NCI-H2196 treated with DMSO at 0.1 percent for 48 hours (cell line): ENCODE data around the gene WDR4.
A peak's percentile ranks its signal among the peaks of the same experiment; 100 is the strongest.
"Not testable (repeated sequence)": the region's sequence is repeated elsewhere in the genome, so short reads cannot be mapped to it uniquely, and the experiment has no call there.

Experiments
- DNase-seq: peaks from one replicate; lab custom pipeline; 2025; ENCODE audit not compliant: unreplicated experiment; lab: John Stamatoyannopoulos, UW

The WDR4 gene, protein sequence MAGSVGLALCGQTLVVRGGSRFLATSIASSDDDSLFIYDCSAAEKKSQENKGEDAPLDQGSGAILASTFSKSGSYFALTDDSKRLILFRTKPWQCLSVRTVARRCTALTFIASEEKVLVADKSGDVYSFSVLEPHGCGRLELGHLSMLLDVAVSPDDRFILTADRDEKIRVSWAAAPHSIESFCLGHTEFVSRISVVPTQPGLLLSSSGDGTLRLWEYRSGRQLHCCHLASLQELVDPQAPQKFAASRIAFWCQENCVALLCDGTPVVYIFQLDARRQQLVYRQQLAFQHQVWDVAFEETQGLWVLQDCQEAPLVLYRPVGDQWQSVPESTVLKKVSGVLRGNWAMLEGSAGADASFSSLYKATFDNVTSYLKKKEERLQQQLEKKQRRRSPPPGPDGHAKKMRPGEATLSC

DNA sequence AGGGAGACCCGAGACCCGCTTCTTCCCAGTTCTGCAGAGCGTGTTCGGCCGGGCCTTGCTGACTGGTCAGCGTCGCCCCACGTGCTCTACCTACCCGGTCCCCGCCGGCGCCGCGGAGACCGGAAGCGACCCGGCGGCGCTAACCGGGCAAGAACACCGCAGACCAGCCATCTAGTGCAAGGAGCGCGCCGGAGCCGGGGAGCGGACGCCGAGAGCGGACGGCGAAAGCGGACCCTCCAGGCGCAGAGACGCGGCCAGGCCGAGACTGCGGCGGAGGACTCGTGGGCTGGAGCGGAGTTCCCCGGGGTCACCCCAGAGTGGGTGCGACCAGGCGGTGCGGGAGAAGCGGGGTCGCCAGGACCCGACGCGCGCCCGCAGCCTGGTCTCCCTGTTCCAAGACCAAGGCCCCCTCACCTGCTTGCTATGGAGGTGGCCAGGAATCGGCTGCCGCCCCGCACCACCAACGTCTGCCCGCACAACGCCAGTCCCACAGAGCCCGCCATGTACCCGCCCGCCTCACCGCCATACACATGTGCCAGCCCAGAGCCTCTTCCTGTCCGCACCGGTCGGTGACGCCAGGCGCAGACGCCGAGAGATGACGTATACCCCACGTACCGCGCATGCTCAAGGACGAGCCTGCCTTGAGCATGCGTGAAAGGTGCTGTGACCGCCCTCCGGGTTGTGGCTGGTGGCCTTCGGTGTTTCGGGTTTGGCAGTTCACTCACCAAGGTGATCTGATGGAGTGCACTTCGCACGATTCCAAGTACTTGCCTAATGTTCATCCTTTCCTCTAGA is at the start of gene WDR4:
Gene WDR4 (minus strand): TSS at position 547 of the 795 bp plus-strand sequence. CDS start 44 bp downstream, at position 503.
- DNase-seq = peak; percentile 90

DNA sequence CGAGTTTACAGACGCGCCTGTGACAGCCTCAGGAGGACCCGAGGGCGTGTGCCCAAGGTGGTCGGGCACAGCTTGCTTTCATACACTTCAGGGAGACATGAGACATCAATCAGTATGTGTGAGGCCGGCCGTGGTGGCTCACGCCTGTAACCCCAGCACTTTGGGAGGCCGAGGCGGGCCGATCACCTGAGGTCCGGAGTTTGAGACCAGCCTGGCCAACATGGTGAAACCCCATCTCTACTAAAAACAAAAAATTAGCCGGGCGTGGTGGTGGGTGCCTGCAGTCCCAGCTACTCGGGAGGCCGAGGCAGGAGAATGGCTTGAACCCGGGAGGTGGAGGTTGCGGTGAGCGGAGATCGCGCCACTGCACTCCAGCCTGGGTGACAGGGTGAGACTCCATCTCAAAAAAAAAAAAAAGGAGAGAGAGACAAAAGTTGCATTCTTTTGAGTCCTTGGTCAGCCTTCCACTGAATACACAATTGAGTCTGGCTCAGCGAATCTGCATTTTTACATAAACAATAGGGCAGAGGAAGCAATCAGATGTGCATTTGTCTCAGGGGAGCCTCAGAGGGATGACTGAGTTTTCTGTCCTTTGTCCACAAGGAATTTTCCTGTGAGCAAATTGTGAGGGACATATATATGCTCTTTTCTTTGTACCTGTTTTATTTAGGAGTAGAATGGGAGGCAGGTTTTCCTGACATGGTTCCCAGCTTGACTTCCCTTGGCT is 48.3 kb upstream of the WDR4 start:
- not testable (repeated sequence) for DNase-seq

DNA sequence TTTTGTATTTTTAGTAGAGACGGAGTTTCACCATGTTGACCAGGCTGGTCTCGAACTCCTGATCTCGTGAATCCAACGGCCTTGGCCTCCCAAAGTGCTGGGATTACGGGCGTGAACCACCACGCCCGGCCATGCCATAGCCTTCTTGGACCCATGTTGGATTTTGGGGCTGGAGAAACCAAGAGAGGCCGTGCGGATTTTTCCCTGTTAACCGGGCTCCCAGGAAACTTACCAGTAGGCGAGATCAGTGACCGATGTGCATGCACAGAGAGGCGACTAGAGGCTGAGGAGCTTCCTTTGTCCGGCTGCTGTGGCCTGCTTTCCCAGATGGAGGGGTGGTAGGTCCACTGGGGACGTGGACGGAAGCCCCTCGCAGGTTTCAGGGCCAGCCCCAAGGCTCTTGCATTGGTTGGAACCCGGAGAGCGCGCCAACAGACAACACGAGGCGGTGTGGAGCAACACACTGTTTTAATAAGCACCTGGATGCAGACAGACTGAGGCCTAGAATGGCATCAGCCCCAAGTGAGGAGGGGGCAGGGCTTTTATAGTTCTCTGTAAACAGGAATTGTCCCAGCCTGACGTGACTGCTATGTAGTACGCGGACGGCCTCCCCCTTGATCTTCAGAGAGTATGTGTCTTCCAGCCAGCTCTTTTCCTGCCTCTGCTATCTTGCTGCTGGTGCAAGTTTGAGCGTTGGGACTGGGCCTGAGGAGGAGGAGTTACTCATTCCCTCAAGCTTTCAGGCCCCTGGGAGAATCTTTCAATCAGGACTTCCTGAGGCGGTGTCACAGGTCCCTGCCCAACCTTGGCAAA is 46.0 kb upstream of the WDR4 start, which contains the start of gene ERVH48-1:
Gene ERVH48-1 (minus strand): TSS at position 517 of the 813 bp plus-strand sequence. CDS start 6,624 bp downstream, outside the sequence.
- no peak for DNase-seq

DNA sequence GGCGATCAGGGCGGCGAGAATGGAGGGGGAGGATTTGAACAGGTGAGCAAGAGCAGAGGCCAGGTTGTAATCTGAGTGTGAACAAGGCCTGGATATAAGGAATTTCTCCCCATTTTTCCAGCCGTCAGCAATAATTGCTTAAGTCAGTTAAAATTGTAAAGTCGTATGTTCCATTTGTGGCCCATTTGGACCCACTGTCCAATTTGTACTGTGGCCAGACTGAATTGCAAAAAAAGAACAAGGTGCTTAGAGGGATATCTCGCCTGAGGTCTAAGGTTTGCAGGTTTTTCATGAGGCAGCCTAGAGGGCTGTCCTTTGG is 45.1 kb upstream of the WDR4 start:
- DNase-seq = no peak

DNA sequence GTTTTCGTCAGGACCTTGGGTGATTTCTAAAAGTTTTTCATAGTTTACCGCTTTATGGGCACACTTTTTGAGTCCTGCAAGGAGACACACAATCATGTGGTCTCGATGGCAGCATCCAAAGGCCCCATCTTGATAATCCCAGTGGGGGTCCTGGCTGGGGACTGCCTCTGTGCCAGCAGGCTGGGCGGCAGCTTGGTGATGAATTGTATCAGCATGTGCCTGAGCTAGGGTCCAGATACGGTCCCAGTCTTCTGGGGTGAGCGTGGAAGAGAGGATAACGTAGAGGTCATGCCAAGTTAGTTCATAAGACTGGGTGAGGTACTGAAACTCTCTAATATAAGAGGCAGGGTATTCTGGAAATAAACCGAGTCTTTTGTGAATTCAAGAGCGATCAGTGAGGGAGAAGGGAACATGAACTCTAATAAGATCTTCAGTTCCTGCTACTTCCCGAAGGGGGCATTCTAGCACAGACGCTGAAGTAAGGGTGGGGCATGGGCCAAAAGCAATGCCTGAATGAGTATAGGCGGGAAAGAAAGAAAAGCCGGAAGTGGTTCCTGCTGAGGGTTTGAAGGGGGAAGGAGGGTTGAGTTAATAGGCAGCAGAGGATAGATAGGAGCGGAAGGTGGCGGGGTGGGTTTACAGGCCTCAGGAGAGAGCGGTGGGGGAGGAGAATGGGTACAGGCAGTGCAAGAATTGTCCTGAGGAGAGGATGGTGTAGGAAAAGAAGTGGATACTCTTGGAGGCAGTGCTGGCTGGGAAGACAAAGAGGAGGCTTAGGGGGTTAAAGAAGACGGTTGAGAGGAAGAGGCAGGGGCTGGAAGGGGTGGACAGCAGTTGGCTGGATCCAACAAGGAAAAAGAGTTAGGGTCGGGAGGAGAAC is 44.5 kb upstream of the WDR4 start:
- DNase-seq = peak; percentile 85

DNA sequence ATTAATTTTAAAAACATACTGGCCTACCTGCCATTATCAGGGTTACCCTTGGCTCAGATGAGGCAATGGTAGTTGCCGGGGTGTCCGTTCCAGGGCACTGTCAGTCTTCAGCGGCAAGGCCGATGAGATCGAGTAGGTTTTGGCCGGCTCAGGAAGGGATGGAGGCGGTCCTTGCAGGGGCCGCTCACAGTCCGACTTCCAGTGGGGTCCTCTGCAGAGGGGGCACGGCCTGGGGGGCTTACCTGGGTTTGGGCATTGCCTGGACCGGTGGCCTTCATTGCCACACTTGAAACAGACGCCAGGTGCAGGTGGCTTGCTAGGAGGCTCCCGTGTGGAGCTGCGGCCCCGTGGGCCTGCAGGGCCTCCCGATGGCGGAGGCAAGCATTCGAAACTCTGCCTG is 43.6 kb upstream of the WDR4 start:
- DNase-seq = no peak

DNA sequence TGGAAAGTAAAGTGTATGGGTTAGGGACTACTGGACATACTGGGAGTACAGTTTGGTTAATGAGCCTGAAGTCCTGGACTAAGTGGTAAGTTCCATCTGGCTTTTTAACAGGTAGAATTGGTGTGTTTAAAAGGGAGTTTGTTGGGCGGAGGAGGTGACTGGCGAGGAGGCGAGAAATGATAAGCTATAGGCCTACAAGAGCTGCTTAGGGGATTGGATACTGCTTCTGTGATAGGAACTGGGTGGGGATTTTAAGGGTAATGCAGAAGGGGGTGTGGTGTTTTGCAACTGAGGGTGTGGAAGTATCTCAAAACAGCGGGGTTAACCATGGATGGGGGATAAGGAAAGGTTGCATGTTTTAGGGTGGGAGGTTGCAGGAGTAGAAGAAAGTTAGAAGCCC is 42.6 kb upstream of the WDR4 start:
- DNase-seq = no peak

DNA sequence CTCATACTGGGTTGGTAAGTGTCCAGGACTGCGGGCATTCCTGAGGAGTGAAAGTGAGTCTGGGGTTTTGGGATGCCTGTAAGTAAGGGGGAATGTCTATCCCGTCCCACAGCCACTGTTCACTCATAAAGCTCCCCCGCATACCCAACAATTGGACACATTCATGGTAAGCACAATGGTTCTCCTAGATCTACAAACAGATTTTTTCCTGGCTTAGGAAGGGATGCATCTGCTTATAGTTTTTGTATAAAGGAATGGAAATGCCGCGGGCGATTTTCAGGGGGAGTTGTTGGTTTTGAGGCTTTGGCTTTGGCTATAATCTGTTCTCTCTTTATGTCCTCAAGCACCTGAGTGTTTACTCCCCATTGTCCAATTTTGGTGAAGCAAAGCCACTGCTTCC is 39.0 kb upstream of the WDR4 start:
- no peak for DNase-seq

DNA sequence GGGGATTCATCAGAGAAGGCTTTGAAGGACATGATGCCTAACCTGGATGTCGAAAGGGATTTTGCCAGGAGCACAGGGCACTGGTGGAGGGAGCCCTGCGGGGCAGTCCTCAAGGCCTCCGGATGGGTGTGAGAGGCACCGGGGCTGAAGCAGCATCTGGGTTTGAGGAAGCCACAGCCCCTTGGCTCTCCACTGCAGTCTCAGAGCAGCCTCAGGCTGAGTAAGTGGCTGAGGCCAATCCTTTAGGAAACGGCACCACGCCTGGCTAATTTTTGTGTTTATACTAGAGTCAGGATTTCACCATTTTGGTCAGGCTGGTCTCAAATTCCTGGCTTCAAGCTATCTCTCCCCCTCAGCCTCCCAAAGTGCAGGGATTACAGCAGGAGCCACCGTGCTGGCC is 34.1 kb upstream of the WDR4 start:
- DNase-seq = no peak

DNA sequence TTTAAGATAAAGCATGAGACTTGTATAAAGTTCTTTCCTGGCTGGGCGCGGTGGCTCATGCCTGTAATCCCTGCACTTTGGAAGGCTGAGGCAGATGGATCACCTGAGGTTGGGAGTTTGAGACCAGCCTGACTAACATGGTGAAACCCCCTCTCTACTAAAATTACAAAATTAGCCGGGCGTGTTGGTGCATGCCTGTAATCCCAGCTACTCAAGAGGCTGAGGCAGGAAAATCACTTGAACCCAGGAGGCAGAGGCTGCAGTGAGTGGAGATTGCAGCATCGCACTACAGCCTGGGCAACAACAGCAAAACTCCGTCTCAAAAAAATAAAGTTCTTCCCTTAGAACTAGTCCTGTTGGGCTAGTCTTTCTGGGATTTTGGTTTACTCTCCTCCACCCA is 32.6 kb upstream of the WDR4 start:
- not testable (repeated sequence) for DNase-seq

DNA sequence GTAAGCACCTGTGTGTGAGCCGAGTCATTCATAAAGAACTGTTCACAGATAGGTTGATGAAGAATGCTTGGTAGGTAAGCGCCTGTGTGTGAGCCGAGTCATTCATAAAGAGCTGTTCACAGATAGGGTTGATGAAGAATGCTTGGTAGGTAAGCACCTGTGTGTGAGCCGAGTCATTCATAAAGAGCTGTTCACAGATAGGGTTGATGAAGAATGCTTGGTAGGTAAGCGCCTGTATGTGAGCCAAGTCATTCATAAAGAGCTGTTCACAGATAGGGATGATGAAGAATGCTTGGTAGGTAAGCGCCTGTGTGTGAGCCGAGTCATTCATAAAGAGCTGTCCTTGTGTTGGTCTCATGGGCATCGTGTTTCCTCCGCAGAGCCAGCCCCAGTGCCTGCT is 29.1 kb upstream of the WDR4 start:
- DNase-seq = not testable (repeated sequence)

DNA sequence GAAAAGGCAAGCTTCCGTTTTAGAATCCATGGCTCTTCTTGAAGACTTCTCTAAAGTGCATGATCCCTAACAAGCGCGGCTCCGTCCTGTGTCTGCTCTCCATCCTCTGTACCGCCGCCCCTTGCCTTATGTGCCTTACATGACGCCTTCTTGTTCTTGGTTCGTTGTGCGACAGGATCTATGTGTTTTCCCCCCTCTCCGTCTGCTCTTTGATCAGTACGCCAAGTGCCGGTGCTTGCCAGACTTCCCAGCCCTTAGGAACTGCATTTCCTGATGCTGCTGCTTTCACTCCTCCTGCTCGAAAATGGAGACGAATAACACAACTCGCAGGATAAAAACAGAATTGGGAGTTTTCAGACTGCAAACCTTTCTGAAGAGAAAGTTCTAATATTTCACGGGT is 26.9 kb upstream of the WDR4 start:
- DNase-seq = no peak

DNA sequence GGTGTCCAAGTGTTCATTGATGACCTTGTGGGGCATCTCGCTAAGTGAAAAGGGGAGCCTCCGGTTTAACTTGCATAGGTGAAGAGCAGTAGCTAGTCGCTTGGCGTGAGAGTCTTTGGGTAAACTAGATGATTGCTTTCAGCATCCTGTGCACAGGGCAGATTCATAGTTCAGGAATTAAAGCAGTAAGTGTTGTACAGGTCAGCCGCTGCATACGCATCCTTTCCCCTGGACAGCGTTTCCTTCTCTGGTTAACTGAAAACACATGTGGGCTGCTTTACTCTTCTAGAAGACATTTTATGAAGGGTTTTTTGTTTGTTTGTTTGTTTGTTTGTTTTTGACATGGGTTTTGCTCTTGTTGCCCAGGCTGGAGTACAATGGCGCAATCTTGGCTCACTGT is 25.9 kb upstream of the WDR4 start:
- no peak for DNase-seq

DNA sequence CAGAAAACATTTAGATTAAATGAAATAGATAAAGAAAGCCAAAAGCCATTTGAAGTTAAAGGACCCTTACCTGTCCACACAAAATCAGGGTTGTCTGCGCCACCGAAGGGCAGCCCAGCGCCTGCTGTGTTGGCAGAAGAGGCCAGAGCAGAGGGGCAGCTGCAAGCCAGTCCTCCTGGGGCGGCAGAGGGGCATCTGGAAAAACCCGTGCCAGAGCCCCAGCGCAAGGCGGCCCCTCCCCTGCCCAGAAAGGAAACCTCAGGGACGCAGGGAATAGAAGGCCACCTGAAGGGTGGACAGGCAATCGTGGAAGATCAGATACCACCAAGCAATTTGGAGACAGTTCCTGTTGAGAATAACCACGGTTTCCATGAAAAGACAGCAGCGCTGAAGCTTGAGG is 24.5 kb upstream of the WDR4 start:
- no peak for DNase-seq

DNA sequence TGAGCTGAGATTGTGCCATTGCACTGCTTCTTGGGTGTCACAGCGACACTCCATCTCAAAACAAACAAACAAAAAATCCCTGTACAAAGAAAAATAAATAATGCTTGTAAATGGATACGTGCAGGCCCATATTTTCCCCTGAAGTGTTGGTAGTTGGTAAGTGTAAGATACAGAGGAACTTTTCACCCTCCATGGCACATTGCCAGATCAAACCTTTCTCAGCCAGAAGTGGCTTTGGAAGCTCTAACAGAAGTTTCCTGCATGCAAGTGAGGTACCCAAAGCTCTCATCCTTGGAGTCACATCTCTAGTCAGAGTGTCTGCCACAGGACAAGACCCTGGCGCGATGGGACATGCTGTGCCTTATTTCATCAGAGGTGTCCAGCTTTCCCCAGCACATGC is 21.1 kb upstream of the WDR4 start:
- no peak for DNase-seq

DNA sequence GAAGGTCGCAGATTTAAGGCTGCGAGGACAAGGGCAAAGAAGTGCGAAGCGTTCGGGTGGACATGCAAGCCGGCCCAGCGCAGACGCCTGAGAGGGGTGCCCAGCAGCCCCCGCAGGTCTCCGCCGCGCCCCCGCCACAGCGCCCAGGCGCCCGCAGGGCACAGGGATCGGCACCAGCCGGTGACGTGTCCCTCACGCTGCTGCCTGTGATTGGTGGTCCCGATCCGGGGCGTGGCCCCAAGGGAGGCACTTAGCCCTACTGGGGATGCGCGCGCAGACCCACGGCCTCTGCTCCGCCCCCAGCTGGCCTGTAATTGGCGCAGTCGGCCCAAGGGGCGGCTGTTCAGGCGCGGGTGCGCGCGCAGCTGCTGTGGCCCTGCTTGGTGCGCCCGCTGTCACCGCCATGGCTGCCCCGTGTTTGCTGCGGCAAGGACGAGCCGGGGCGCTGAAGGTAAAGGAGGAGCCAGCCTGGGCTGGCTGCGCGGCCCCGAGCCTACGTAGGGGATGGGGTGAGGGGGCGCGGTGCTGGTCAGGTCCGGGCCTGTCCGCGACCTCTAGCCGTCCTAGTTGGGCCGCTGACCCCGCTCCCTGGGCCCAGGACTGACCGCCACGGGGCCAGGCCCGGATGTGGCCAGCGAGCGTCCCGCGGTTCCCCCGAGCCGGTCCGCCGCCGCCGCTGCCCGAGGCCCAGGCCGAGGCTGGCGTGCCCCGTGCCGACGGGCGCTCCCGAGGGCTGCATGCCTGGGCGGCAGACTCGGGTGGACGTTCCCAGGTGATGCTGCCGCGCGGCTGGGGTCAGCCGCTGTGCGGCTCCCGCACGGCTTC is 13.8 kb upstream of the WDR4 start, which contains the start of gene NDUFV3:
Gene NDUFV3 (plus strand): TSS at position 379 of the 825 bp plus-strand sequence. CDS start 25 bp downstream, at position 404.
- peak; percentile 97 for DNase-seq

DNA sequence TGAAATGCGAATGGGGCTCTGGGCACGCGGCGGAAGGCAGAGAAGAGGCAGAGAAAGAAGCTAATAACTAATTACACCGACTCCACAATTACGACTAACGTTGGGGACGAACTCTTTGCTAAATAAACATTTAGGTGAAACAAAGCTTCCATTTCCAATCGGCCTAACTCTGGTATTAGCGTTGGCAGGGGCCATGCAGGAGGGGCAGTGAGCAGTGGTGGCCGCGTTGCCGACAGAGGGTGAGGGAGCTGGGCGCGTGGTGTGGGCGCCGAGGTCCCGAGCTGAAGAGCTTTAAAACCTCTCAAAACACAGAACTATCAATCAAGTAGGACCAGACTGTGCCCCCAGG is 13.2 kb upstream of the WDR4 start:
- no peak for DNase-seq

DNA sequence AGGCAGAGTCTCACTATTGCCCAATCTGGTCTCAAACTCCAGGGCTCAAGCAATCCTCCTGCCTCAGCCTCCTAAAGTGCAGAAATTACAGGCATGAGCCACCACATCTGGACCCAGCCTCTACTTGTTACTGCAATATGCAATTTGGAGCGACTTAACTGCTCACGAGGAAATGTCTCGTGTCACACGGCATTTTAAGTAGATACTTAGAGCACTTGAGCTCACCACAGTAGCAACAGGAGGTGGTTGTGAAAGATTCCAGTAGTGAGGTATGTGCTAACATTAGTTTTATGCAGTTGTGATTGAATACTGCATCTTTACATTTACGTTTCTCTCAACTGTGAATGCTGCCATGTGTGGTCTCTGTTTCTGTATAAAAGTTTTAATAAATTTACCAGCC is 8.0 kb upstream of the WDR4 start:
- no peak for DNase-seq

DNA sequence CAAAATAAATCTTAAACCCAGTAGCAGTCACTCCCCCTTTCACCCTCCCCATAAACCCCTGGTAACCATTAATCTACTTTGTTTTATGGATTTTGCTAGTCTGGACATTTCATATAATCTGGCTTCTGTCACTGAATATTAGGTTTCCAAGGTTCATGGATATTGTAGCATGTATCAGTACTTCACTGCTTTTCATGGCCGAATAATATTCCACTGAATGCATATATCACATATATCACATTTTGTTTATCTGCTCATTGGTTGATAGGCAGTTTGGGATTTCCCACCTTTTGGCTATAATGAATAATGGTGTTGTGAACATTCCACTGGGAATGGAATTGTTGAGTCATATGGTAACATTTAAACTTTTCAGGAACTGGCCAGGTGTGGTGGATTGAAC is 4.6 kb upstream of the WDR4 start:
- DNase-seq = no peak
